ENCODE data around the gene OSMR. TPM values are rescaled to one million over a fixed set of nuclear protein-coding genes. Genes with fewer than 3 reads are reported as not detected.

Gene OSMR
- total RNA-seq, 1 experiment from 2014 or later = 1.6 TPM

GRCh38 chr5:38978036-38978435, 132.2 kb downstream of the OSMR start:
- Histone ChIP-seq H3K27ac (ENCODE audit: insufficient read length, low read depth, low read length) (no peak overlapping the region), H3K18ac (ENCODE audit: insufficient read length, low read depth, low read length) (no peak overlapping the region), H3K27me3 (ENCODE audit: insufficient read depth, low read length) (no peaks in the 10 kb centered on the region), H4K8ac (replicated peaks; ENCODE audit: insufficient read length, low read depth, low read length) (no peak overlapping the region), H2BK20ac (ENCODE audit: low read depth, low read length, poor library complexity, severe bottlenecking) (no peak overlapping the region), H4K5ac (ENCODE audit: insufficient read length, low read depth, low read length) (no peak overlapping the region), H3K4me2 (ENCODE audit: insufficient read depth, insufficient read length, low read length) (no peak overlapping the region), H3K4ac (ENCODE audit: low read depth, low read length) (no peak overlapping the region), H2BK120ac (ENCODE audit: low read depth, low read length, poor library complexity, severe bottlenecking) (no peak overlapping the region), H2BK12ac (ENCODE audit: insufficient read length, low read depth, low read length) (no peak overlapping the region), H3K79me2 (ENCODE audit: insufficient read depth, low read length) (no peaks in the 10 kb centered on the region), H3K56ac (ENCODE audit: insufficient read length, low read depth, low read length) (no peak overlapping the region), H3K4me1 (ENCODE audit: insufficient read depth, low read length) (no peaks in the 10 kb centered on the region; the same call in none of the 2 replicates), H2AK5ac (ENCODE audit: insufficient read length, low read length) (no peak overlapping the region), H3K14ac (ENCODE audit: insufficient read depth, low read length) (no peak overlapping the region), H4K91ac (ENCODE audit: insufficient read length, low read depth, low read length) (no peak overlapping the region), H3K23ac (ENCODE audit: insufficient read length, low read depth, low read length) (no peak overlapping the region), H2BK15ac (ENCODE audit: low read depth, low read length) (no peak overlapping the region), H3K9me3 (ENCODE audit: control insufficient read depth, low read depth, low read length) (no peaks in the 10 kb centered on the region), H3K9ac (ENCODE audit: extremely low read depth, insufficient read length, low read length) (no peak overlapping the region), H3K79me1 (ENCODE audit: insufficient read depth, low read depth, low read length, poor library complexity, severe bottlenecking) (no peaks in the 10 kb centered on the region), H4K20me1 (ENCODE audit: control insufficient read depth, insufficient read depth, insufficient read length) (no peaks in the 10 kb centered on the region), H2BK5ac (ENCODE audit: insufficient read length, low read length) (no peak overlapping the region), H2AFZ (ENCODE audit: low read length) (no peak overlapping the region), H3K23me2 (ENCODE audit: insufficient read length, low read depth, low read length, poor library complexity, severe bottlenecking) (no peaks in the 10 kb centered on the region), H3T11ph (ENCODE audit: low read length) (no peak overlapping the region)
- Mint-ChIP-seq H3K4me1 (peaks cover 14 to 19% of the 10 kb centered on the region in 2 experiments), H3K27ac (no peak overlapping the region), H3K4me3 (no peak overlapping the region), H3K36me3 (ENCODE audit: insufficient read depth in 1 of 3, low read depth in 3 of 3) (peaks cover 0 to 9% (median 0%) of the 10 kb centered on the region in 3 experiments; a peak in 3 of 7 replicates), H3K27me3 (ENCODE audit: low read depth) (no peaks in the 10 kb centered on the region), H3K9me3 (no peaks in the 10 kb centered on the region)
- DNase-seq = no peak
- TF ChIP-seq CTCF (conservative IDR thresholded peaks at IDR 0.05) = no peak

Data from H9 (cell line).